UCSD-AML1 (cell line): ENCODE results near the gene PDE6G.

Experiments used
- DNase-seq: peaks from one replicate; lab custom pipeline; 2025; ENCODE audit not compliant: unreplicated experiment; lab: John Stamatoyannopoulos, UW

Gene PDE6G

GRCh38 chr17:81656118-81656743 is at the start of gene PDE6G:
TSS of gene PDE6G (minus strand) at chr17:81656542. CDS start at chr17:81653305, 3,237 bp downstream.
- no peak for DNase-seq

DNA sequence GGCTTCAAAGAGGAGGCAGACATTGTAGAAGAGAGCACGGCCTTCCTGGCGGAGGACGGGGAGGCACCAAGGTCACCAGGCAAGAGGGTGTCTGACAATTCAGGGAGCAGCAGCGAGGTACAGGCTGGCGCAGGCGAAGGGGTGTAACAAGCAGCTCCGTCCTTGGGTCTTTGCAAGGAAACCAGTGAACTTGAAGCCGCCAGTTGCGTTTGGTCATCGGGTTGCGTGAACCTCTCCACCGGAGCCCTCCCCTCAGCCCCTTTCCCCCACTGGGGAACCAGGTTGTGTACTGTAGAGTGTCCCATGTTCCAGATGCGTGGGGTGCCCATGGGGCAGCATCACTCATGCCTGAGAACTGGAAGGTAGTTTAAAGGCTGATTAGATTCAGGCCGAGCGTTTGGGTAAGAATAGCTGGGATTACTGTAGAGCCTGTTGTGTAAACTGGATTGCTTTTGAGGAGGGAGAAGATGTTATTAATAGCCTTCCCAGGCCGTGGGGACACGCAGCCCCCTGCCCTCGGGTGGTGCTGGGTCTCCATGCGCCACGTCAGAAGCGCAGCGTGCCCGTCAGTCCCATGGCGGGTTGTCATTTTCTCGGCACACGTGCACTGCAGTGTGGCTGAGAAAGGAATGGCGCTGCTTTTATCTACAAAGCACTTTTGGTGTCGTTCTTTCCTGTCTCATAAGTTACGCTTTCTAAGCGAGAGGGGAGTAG is 49.3 kb upstream of the PDE6G start:
- DNase-seq, result no peak

- DNase-seq, result no peak
Observed at GRCh38 chr17:81703747-81704654, 47.7 kb upstream of the PDE6G start.

- peak; percentile 92 for DNase-seq
Observed at GRCh38 chr17:81702934-81703746, 46.8 kb upstream of the PDE6G start, which contains the start of gene MRPL12. TSS of gene MRPL12 (plus strand) at chr17:81703367. CDS start at chr17:81703502, 135 bp downstream.

GRCh38 chr17:81701288-81702071 is 45.1 kb upstream of the PDE6G start:
- no peak for DNase-seq

DNA sequence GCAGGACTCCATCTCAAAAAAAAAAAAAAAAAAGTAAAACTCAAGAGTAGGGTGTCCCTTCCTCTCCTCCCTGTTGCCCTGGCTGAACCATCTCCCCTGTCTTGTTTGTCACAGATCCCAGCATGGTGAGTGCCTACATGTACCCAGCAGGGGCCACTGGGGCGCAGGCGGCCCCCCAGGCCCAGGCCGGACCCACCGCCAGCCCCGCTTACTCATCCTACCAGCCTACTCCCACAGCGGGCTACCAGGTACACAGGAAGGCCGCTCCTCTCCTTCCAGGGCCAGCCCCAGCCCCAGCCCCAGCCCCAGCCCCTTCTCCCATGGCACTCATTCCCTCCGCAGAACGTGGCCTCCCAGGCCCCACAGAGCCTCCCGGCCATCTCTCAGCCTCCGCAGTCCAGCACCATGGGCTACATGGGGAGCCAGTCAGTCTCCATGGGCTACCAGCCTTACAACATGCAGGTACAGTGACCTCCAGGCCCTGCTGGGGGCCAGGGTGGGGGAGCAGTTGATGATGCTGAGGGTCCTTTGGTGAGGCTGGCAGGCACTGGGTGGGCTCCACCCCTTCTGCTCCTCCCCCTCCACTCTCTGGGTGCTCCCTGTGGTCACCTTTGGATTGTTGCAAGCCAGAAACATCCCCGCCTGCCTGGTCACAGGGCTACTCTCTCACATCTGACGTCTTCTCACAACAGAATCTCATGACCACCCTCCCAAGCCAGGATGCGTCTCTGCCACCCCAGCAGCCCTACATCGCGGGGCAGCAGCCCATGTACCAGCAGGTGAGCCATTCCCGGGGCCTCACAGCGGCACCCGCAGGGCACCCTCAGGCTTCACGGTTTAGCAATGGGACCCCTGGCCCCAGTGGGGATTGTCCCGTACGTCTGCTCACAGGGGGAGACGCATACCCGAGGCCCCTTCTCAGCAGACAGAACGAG is 44.3 kb upstream of the PDE6G start:
- no peak for DNase-seq

GRCh38 chr17:81697261-81698044 is 41.1 kb upstream of the PDE6G start:
- no peak for DNase-seq

DNA sequence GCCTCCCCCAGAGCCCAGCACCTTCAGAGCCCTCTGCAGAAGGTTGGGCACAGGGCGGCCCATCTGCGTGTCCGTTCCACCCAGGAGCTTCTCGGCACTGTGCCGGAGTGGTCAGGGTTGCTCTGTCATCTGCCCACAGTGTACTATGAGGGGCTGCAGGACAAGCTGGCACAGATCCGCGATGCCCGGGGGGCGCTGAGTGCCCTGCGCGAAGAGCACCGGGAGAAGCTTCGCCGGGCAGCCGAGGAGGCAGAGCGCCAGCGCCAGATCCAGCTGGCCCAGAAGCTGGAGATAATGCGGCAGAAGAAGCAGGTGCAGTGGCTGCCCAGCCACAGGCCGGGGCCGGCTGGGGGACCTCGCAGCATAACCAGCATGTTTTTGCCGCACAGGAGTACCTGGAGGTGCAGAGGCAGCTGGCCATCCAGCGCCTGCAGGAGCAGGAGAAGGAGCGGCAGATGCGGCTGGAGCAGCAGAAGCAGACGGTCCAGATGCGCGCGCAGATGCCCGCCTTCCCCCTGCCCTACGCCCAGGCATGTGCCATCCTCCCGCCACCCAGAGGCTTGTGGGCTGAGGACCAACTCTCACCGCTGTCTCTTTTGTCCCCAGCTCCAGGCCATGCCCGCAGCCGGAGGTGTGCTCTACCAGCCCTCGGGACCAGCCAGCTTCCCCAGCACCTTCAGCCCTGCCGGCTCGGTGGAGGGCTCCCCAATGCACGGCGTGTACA is 40.0 kb upstream of the PDE6G start:
- no peak for DNase-seq

DNA sequence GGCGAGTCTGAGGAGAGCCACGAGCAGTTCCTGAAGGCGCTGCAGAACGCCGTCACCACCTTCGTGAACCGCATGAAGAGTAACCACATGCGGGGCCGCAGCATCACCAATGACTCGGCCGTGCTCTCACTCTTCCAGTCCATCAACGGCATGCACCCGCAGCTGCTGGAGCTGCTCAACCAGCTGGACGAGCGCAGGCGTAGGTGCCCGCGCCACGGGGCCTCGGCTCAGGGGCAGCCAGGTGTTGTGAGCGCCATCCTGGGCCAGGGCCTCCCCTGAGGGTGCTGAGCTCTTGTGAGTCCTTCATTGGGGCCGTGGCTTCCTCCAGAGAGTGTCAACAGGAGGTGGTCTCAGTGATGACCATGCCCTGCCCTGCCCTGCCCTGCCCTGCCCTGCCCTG is 39.5 kb upstream of the PDE6G start:
- no peak for DNase-seq

- no peak for DNase-seq
Observed at GRCh38 chr17:81695211-81695610, 38.9 kb upstream of the PDE6G start.

DNA sequence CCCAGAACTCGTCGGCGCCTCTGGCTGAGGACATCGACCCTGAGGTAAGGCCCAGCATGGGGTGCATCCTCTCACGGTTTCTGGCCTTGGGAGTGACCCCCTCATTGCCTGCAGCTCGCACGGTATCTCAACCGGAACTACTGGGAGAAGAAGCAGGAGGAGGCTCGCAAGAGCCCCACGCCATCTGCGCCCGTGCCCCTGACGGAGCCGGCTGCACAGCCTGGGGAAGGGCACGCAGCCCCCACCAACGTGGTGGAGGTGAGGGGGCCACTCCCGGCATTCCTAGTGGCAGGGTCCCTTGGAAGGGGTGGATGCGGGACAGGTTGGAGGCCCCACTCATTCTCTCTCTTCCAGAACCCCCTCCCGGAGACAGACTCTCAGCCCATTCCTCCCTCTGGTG is 38.5 kb upstream of the PDE6G start:
- no peak for DNase-seq

DNA sequence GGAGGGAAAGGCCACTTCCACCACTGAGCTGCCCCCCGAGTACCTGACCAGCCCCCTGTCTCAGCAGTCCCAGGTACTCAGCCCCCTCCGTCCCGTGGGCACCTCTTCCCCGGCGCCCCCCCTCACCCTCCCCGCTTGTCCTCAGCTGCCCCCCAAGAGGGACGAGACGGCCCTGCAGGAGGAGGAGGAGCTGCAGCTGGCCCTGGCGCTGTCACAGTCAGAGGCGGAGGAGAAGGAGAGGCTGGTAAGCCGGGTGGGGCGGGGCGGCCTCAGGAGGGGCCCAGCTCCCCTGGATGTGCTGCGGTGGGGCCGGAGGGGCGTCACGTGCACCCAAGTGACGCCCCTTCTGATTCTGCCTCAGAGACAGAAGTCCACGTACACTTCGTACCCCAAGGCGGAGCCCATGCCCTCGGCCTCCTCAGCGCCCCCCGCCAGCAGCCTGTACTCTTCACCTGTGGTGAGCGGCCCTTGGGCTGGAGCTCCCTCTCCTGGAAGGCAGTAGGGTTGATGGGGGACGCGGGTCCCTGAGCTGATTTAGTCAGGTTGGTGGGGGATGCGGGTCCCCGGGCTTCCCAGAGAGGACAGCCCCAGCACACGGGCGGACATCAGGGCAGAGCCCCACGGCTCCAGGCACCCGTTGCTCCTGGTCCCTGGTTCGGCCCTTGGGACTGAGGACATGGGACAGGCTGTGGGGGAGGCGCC is 37.3 kb upstream of the PDE6G start:
- no peak for DNase-seq

GRCh38 chr17:81691608-81692007 is 35.3 kb upstream of the PDE6G start:
- no peak for DNase-seq

- no peak for DNase-seq
Observed at GRCh38 chr17:81691196-81691595, 34.9 kb upstream of the PDE6G start.

DNA sequence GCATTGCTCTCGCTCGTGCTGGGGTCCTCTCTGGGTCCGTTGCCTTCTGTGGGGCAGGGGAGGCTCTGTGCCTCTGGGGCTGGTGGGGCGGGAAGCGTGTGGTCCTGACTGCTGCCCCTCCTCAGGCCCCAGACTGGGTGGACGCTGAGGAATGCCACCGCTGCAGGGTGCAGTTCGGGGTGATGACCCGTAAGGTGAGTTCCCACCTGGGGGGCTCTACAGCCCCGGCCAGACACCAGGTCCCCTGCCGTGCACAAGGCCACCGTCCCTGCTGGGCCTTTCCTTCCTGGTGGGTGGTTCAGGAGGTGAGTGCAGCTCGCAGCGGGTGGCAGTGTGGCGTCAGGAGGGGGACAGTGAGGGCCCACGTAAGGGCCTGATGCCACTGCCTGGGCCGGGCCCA is 34.2 kb upstream of the PDE6G start:
- no peak for DNase-seq

- no peak for DNase-seq
Observed at GRCh38 chr17:81690066-81690465, 33.7 kb upstream of the PDE6G start.

DNA sequence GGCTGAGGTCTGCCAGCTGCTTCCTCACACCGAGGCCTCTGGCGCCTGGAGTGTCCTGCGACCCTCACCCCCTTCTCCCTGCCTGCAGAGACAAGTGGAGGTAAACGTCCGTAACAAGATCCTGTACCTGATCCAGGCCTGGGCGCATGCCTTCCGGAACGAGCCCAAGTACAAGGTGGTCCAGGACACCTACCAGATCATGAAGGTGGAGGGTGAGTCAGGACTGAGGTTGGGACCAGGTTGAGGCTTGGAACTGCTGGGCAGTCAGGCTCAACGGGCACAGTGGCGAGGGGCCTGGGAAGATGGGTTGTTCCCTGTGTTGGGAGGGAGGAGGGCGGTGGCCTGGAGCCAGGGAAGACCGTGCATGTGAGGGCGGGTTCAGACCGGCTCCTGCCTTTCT is 32.3 kb upstream of the PDE6G start:
- no peak for DNase-seq
